DOHH2 (cell line): ENCODE results near the gene ZNF654.

Experiments used
- H3F3A ChIP-seq: fragments of 200-600 bp; sonication (generic), shearing (Covaris generic); 2 replicates; pipeline ENCODE4 v1.6.0; 2016; ENCODE audit warnings: antibody characterized with exemption, mild to moderate bottlenecking; ENCODE audit not compliant: control insufficient read depth, insufficient read depth
- H3K27ac ChIP-seq: fragments of 200-600 bp; sonication (generic); 2 replicates; pipeline ENCODE4 v1.5.1; 2014; ENCODE audit warnings: low read depth, mild to moderate bottlenecking, low read length, moderate library complexity
- H3K27me3 ChIP-seq: fragments of 200-600 bp; sonication (generic); 2 replicates; pipeline ENCODE4 v1.6.1; 2014; ENCODE audit warnings: mild to moderate bottlenecking, low read length, mixed read lengths; ENCODE audit not compliant: control insufficient read depth
- H3K36me3 ChIP-seq: fragments of 200-600 bp; sonication (generic); 2 replicates; pipeline ENCODE4 v1.6.1; 2014; ENCODE audit warnings: mild to moderate bottlenecking, low read length, moderate library complexity, mixed read lengths; ENCODE audit not compliant: control insufficient read depth
- H3K4me1 ChIP-seq: fragments of 200-600 bp; sonication (generic); 2 replicates; pipeline ENCODE4 v1.6.1; 2014; ENCODE audit warnings: mild to moderate bottlenecking, low read length, mixed read lengths; ENCODE audit not compliant: control insufficient read depth
- H3K4me2 ChIP-seq: fragments of 200-600 bp; sonication (generic); 2 replicates; pipeline ENCODE4 v1.6.0; 2014; ENCODE audit warnings: mild to moderate bottlenecking, low read length, moderate library complexity
- H3K4me3 ChIP-seq: fragments of 200-600 bp; sonication (generic); 2 replicates; pipeline ENCODE4 v1.5.1; 2014; ENCODE audit warnings: mild to moderate bottlenecking, low read length, mixed read lengths
- H3K79me2 ChIP-seq: fragments of 200-600 bp; sonication (generic); 2 replicates; pipeline ENCODE4 v1.6.1; 2014; ENCODE audit warnings: mild to moderate bottlenecking, low read length, mixed read lengths; ENCODE audit not compliant: control insufficient read depth
- H3K9me2 ChIP-seq: fragments of 200-600 bp; sonication (generic); replicated peaks from 2 replicates; pipeline ENCODE4 v1.6.1; 2014; ENCODE audit warnings: mild to moderate bottlenecking, low read length, mixed read lengths; ENCODE audit not compliant: control insufficient read depth
- H3K9me3 ChIP-seq: fragments of 200-600 bp; sonication (generic); 2 replicates; pipeline ENCODE4 v1.6.1; 2014; ENCODE audit warnings: antibody characterized with exemption, low read length, mixed read lengths; ENCODE audit not compliant: control insufficient read depth, insufficient read depth
- H4K20me1 ChIP-seq: fragments of 200-600 bp; sonication (generic); 2 replicates; pipeline ENCODE4 v1.6.0; 2014; ENCODE audit warnings: low read depth, mild to moderate bottlenecking, antibody characterized with exemption, low read length, moderate library complexity; ENCODE audit not compliant: control insufficient read depth, insufficient read depth
- EZH2phosphoT487 ChIP-seq: fragments of 200-600 bp; sonication (generic); IDR thresholded peaks from 2 replicates; pipeline ENCODE4 v1.6.1; 2017; ENCODE audit warnings: borderline replicate concordance, mild to moderate bottlenecking, antibody characterized with exemption, low read length, moderate library complexity, mixed read lengths
- TF ChIP-seq, protein P1 (sequence below): fragments of 200-600 bp; sonication (generic); IDR thresholded peaks from one replicate; pipeline ENCODE4 v1.5.1; 2014; ENCODE audit warnings: antibody characterized with exemption, mild to moderate bottlenecking, low read depth, low read length; ENCODE audit not compliant: poor library complexity, severe bottlenecking

The ZNF654 gene

DNA sequence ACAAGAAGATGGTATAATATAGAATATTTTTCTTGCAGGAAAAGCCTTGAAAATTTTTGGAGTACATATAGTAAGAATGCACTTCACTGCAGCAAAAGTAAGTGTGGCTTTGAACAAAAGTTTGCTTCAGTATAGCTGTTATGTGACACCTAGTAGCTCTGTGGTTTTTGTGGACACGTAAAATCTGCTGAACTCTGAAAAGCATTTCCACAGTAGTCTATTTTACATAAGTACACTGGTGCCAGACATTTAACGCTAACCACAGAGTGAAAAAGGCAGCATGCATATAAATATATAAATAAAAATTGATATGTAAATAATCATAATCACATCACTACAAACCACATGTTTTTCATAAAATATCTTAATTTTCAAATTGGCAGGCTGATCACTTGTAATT is 40.0 kb upstream of the ZNF654 start:
- no peaks in the 10 kb centered on the region for H3K36me3 ChIP-seq
- 0 out of 2 replicates have a peak overlapping the region, but pooled peaks have one; percentile 38 for H3K27ac ChIP-seq
- H3K4me2 ChIP-seq = peak overlapping the region; percentile 57
- 0 out of 2 replicates have a peak overlapping the region, but pooled peaks have one; percentile 24 for H3K4me3 ChIP-seq
- 0 out of 2 replicates have a peak, but pooled peaks cover 2% of the 10 kb centered on the region for H3F3A ChIP-seq
- H4K20me1 ChIP-seq = no peaks in the 10 kb centered on the region
- no peaks in the 10 kb centered on the region for H3K27me3 ChIP-seq
- no peaks in the 10 kb centered on the region for H3K79me2 ChIP-seq
- no peaks in the 10 kb centered on the region for H3K9me2 ChIP-seq
- H3K9me3 ChIP-seq = peaks cover 4% of the 10 kb centered on the region; the same call in 1 of the 2 replicates
- TF ChIP-seq, protein P1, sequence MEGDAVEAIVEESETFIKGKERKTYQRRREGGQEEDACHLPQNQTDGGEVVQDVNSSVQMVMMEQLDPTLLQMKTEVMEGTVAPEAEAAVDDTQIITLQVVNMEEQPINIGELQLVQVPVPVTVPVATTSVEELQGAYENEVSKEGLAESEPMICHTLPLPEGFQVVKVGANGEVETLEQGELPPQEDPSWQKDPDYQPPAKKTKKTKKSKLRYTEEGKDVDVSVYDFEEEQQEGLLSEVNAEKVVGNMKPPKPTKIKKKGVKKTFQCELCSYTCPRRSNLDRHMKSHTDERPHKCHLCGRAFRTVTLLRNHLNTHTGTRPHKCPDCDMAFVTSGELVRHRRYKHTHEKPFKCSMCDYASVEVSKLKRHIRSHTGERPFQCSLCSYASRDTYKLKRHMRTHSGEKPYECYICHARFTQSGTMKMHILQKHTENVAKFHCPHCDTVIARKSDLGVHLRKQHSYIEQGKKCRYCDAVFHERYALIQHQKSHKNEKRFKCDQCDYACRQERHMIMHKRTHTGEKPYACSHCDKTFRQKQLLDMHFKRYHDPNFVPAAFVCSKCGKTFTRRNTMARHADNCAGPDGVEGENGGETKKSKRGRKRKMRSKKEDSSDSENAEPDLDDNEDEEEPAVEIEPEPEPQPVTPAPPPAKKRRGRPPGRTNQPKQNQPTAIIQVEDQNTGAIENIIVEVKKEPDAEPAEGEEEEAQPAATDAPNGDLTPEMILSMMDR = no peak
- no peak for TF ChIP-seq EZH2phosphoT487
- peaks cover 23% of the 10 kb centered on the region for H3K4me1 ChIP-seq

DNA sequence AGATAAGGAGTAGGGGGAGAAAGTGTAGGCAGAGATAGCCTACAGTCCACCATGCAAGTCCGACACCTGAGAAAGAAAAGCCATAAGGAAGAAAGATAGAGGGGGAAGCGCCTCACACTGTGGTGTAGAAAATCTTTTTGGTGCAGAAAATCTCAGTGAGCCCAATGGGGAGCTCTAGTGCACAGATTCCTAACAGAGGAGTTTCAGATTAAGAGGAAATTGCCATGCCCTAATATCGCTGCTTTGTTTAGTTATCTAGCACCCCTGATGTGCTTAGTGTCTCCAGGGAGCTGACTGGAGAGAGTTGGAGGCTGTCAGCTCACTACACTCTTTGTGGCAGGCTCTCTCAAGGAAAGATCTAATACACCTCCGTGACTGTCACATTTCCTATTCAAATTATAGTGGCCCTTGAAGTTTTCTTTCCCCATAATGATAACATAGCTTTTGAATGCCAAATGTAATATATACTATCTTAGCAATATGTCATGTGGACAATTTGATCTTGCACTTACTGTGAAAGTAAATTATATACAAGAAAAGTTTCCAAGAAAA is 34.0 kb upstream of the ZNF654 start:
- Histone ChIP-seq H3K79me2 (no peaks in the 10 kb centered on the region), H3K9me2 (no peaks in the 10 kb centered on the region), H3K9me3 (no peaks in the 10 kb centered on the region; the same call in 1 of the 2 replicates), H3K36me3 (no peaks in the 10 kb centered on the region), H3K4me2 (no peak overlapping the region), H4K20me1 (no peaks in the 10 kb centered on the region), H3K27me3 (no peaks in the 10 kb centered on the region), H3K27ac (no peak overlapping the region), H3F3A (no peaks in the 10 kb centered on the region), H3K4me3 (no peak overlapping the region), H3K4me1 (peaks cover under 1% of the 10 kb centered on the region; the same call in 1 of the 2 replicates)
- TF ChIP-seq, protein P1 = no peak
- TF ChIP-seq EZH2phosphoT487 = no peak

DNA sequence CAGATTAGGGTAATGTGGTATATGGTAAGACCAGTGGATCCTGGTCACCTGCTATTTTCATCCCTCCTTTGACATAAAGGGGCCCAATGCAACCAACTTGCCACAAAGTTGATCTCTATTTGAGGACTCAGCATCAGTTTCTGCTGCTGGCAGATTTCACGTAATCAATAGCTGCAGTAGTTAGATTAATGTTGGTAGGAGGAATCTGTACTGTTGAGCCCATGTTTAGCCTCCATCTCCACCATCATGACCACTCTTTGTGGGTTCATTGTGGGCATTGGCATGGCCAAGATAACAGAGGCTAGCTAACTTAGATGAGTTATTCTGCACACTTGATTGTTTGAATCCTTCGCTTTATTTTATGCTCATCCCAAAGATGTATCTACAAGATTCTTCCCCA is 30.2 kb upstream of the ZNF654 start:
- H3K4me2 ChIP-seq = no peak overlapping the region
- no peaks in the 10 kb centered on the region for H3K9me2 ChIP-seq

More for the DNA sequence above, 30.2 kb upstream of the ZNF654 start:
- Histone ChIP-seq H3K27me3 (no peaks in the 10 kb centered on the region), H3K4me1 (peaks cover 11% of the 10 kb centered on the region), H4K20me1 (no peaks in the 10 kb centered on the region), H3K4me3 (no peak overlapping the region), H3K79me2 (no peaks in the 10 kb centered on the region), H3K9me3 (no peaks in the 10 kb centered on the region; the same call in 1 of the 2 replicates), H3F3A (no peaks in the 10 kb centered on the region), H3K27ac (no peak overlapping the region), H3K36me3 (no peaks in the 10 kb centered on the region)
- TF ChIP-seq, protein P1 = no peak
- TF ChIP-seq EZH2phosphoT487 = no peak
